SK-N-SH treated with all-trans-retinoic acid at 6 μM for 48 hours (cell line): ENCODE results near the gene TCP11L1.

Experiments
- ATAC-seq: fragments of 200-7000 bp; cut with Tn5 transposase; 3 replicates; pipeline ENCODE4 v1.9.1; 2020; ENCODE audit warnings: mild to moderate bottlenecking, moderate library complexity
- ARNTL ChIP-seq: fragments of 450-650 bp; formaldehyde crosslinking; IDR thresholded peaks from 2 replicates; pipeline ENCODE4 v1.5.0; 2020; ENCODE audit warnings: low read depth, mild to moderate bottlenecking, moderate library complexity, borderline replicate concordance
- BACH2 ChIP-seq: fragments of 250-450 bp; sonication (Bioruptor Pico); IDR thresholded peaks from 2 replicates; pipeline ENCODE4 v1.9.0; 2021; ENCODE audit warnings: mild to moderate bottlenecking, borderline replicate concordance
- CREB5 ChIP-seq: fragments of 250-450 bp; sonication (Bioruptor Pico); IDR thresholded peaks from 2 replicates; pipeline ENCODE4 v1.5.1; 2020; ENCODE audit warnings: low read depth, mild to moderate bottlenecking, moderate library complexity
- CSDC2 ChIP-seq: fragments of 250-450 bp; sonication (Bioruptor Pico); IDR thresholded peaks from 2 replicates; pipeline ENCODE4 v1.5.0; 2020; ENCODE audit warnings: mild to moderate bottlenecking, moderate library complexity
- ESRRG ChIP-seq: fragments of 250-450 bp; sonication (Bioruptor Pico); IDR thresholded peaks from 2 replicates; pipeline ENCODE4 v1.6.1; 2021; ENCODE audit warnings: mild to moderate bottlenecking
- GLIS3 ChIP-seq: fragments of 250-450 bp; sonication (Bioruptor Pico); IDR thresholded peaks from 2 replicates; pipeline ENCODE4 v1.5.0; 2020; ENCODE audit warnings: mild to moderate bottlenecking, moderate library complexity
- ISL1 ChIP-seq: fragments of 250-450 bp; sonication (Bioruptor Pico); IDR thresholded peaks from 2 replicates; pipeline ENCODE4 v2.1.2; 2022; ENCODE audit warnings: mild to moderate bottlenecking, moderate library complexity
- OSR1 ChIP-seq: fragments of 250-450 bp; sonication (Bioruptor Pico); IDR thresholded peaks from 2 replicates; pipeline ENCODE4 v1.8.0; 2022; ENCODE audit warnings: moderate library complexity, mild to moderate bottlenecking, inconsistent platforms
- POU6F1 ChIP-seq: fragments of 250-450 bp; sonication (Bioruptor Pico); IDR thresholded peaks from 2 replicates; pipeline ENCODE4 v1.8.0; 2021; ENCODE audit warnings: low read depth, mild to moderate bottlenecking, moderate library complexity, borderline replicate concordance
- PPARA ChIP-seq: fragments of 250-450 bp; sonication (Bioruptor Pico); IDR thresholded peaks from 2 replicates; pipeline ENCODE4 v1.5.0; 2020; ENCODE audit warnings: mild to moderate bottlenecking, borderline replicate concordance
- SNAI2 ChIP-seq: fragments of 250-450 bp; sonication (Bioruptor Pico); IDR thresholded peaks from 2 replicates; pipeline ENCODE4 v1.5.0; 2020; ENCODE audit warnings: mild to moderate bottlenecking, moderate library complexity
- TCF4 ChIP-seq: fragments of 250-450 bp; sonication (Bioruptor Pico); IDR thresholded peaks from 2 replicates; pipeline ENCODE4 v1.8.0; 2021; ENCODE audit warnings: mild to moderate bottlenecking, moderate library complexity, borderline replicate concordance
- TOX ChIP-seq: fragments of 250-450 bp; sonication (Bioruptor Pico); IDR thresholded peaks from 2 replicates; pipeline ENCODE4 v1.8.0; 2021; ENCODE audit warnings: mild to moderate bottlenecking, moderate library complexity, borderline replicate concordance
- TSHZ2 ChIP-seq: fragments of 250-450 bp; sonication (Bioruptor Pico); IDR thresholded peaks from 2 replicates; pipeline ENCODE4 v1.5.0; 2020; ENCODE audit warnings: mild to moderate bottlenecking, moderate library complexity
- ZC3H10 ChIP-seq: fragments of 250-450 bp; sonication (Bioruptor Pico); IDR thresholded peaks from 2 replicates; pipeline ENCODE4 v1.5.1; 2021; ENCODE audit warnings: mild to moderate bottlenecking, moderate library complexity
- ZFP3 ChIP-seq: fragments of 250-450 bp; sonication (Bioruptor Pico); IDR thresholded peaks from 2 replicates; pipeline ENCODE4 v1.5.0; 2020; ENCODE audit warnings: mild to moderate bottlenecking, moderate library complexity
- ZFP30 ChIP-seq: fragments of 450-650 bp; formaldehyde crosslinking; IDR thresholded peaks from 2 replicates; pipeline ENCODE4 v1.5.0; 2022; ENCODE audit warnings: mild to moderate bottlenecking, moderate library complexity
- ZNF565 ChIP-seq: fragments of 450-650 bp; formaldehyde crosslinking; conservative IDR thresholded peaks from 2 replicates; pipeline ENCODE4 v1.5.0; 2020; ENCODE audit warnings: low read depth, mild to moderate bottlenecking, moderate library complexity
- ZNF70 ChIP-seq: fragments of 450-650 bp; formaldehyde crosslinking; IDR thresholded peaks from 2 replicates; pipeline ENCODE4 v1.5.0; 2020; ENCODE audit warnings: mild to moderate bottlenecking, moderate library complexity
- ZNF8 ChIP-seq: fragments of 450-650 bp; formaldehyde crosslinking; IDR thresholded peaks from 2 replicates; pipeline ENCODE4 v1.5.0; 2020; ENCODE audit warnings: mild to moderate bottlenecking, moderate library complexity
- TF ChIP-seq, protein P1 (sequence below): fragments of 250-450 bp; sonication (Bioruptor Pico); IDR thresholded peaks from 2 replicates; pipeline ENCODE4 v1.8.0; 2020; ENCODE audit warnings: mild to moderate bottlenecking, moderate library complexity, borderline replicate concordance
- TF ChIP-seq, protein P2 (sequence below): fragments of 250-450 bp; sonication (Bioruptor Pico); IDR thresholded peaks from 2 replicates; pipeline ENCODE4 v1.5.1; 2021; ENCODE audit warnings: mild to moderate bottlenecking, moderate library complexity

TCP11L1 gene

GRCh38 chr11:33018840-33019239 is 20.5 kb upstream of the TCP11L1 start (continued):
- TF ChIP-seq CREB5 (no peak), TOX (no peak), CSDC2 (no peak), ARNTL (no peak), TSHZ2 (CRISPR knock-in tag) (no peak), ISL1 (CRISPR knock-in tag) (no peak)
- TF ChIP-seq, all 23 proteins: peak for 0

DNA sequence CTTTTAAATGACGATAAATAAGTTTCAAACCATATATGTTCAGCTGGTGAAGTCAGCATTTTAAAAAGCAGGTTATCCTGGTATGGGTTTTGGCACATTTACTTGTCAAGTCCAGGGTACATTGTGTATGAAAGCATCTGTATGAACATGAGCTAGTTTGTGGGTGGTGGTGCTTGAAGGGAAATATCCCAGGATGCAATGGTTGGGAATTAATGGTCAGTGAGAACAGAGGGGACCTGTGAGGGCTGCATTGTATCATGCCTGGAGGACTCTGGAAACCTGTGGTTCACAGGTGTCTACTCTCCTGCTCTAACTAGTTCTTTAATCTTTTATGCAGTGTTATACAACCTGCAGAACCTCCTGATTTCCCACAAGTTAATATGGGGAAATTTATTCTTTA is 17.9 kb upstream of the TCP11L1 start:
- no peak for TF ChIP-seq OSR1 (CRISPR knock-in tag)
- no peak for TF ChIP-seq ZNF8 (CRISPR knock-in tag)
- no peak for TF ChIP-seq ZC3H10 (CRISPR knock-in tag)
- no peak for TF ChIP-seq PPARA
- TF ChIP-seq SNAI2, result no peak
- TF ChIP-seq, protein P1, sequence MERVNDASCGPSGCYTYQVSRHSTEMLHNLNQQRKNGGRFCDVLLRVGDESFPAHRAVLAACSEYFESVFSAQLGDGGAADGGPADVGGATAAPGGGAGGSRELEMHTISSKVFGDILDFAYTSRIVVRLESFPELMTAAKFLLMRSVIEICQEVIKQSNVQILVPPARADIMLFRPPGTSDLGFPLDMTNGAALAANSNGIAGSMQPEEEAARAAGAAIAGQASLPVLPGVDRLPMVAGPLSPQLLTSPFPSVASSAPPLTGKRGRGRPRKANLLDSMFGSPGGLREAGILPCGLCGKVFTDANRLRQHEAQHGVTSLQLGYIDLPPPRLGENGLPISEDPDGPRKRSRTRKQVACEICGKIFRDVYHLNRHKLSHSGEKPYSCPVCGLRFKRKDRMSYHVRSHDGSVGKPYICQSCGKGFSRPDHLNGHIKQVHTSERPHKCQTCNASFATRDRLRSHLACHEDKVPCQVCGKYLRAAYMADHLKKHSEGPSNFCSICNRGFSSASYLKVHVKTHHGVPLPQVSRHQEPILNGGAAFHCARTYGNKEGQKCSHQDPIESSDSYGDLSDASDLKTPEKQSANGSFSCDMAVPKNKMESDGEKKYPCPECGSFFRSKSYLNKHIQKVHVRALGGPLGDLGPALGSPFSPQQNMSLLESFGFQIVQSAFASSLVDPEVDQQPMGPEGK (CRISPR knock-in tag), result no peak
- TF ChIP-seq ESRRG (CRISPR knock-in tag), result no peak
- TF ChIP-seq ZNF70, result no peak
- TF ChIP-seq ARNTL, result no peak
- TF ChIP-seq, protein P2, sequence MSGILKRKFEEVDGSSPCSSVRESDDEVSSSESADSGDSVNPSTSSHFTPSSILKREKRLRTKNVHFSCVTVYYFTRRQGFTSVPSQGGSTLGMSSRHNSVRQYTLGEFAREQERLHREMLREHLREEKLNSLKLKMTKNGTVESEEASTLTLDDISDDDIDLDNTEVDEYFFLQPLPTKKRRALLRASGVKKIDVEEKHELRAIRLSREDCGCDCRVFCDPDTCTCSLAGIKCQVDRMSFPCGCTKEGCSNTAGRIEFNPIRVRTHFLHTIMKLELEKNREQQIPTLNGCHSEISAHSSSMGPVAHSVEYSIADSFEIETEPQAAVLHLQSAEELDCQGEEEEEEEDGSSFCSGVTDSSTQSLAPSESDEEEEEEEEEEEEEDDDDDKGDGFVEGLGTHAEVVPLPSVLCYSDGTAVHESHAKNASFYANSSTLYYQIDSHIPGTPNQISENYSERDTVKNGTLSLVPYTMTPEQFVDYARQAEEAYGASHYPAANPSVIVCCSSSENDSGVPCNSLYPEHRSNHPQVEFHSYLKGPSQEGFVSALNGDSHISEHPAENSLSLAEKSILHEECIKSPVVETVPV, result no peak
- no peak for TF ChIP-seq TOX
- TF ChIP-seq ZFP30 (CRISPR knock-in tag), result no peak
- no peak for TF ChIP-seq TCF4 (CRISPR knock-in tag)
- no peak for TF ChIP-seq ISL1 (CRISPR knock-in tag)
- no peak for TF ChIP-seq ZNF565 (CRISPR knock-in tag)
- TF ChIP-seq ZFP3 (CRISPR knock-in tag), result no peak
- peak; percentile 14 for ATAC-seq

DNA sequence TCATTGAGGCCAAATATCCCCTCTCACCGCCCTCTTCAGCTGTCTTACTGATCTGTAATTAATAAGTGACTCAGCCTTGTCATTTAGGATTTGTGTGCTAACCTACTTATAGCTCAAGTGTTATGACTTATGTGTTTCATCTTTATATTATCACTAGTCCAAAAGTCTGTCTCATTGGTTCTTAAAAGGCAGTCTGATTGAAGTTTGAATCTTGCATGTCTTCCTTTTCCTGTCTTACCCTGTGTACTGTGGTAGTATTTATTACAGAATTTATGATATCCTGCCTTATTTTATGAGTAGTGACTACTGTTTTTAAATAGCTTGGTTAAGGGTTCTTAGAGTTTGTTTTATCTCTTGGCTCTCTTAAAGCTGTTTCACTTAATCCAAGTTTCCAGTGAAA is 17.4 kb upstream of the TCP11L1 start:
- ATAC-seq, result peak; percentile 44
- TF ChIP-seq, protein P2, result no peak
- no peak for TF ChIP-seq ZC3H10 (CRISPR knock-in tag)
- TF ChIP-seq ZNF70, result no peak
- TF ChIP-seq ARNTL, result no peak

DNA sequence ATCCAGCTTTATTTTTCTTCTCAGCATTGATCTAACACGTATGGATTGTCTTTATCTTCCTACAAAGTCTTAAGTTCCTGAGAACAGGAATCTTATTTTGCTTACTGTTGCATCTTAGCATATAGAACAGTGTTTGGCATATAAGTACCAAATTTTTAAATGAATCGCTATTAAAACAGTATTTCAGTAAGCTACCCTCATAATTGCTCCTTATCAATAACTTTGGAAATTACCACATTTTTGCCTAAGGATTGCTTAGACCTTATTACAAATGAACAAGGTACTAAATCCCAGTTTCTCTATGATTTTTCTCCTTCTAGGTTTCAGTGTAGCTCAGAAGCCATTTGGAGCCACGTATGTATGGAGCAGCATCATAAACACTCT is 14.0 kb upstream of the TCP11L1 start:
- no peak for ATAC-seq
- TF ChIP-seq POU6F1, result no peak
- TF ChIP-seq ARNTL, result no peak
- TF ChIP-seq GLIS3 (CRISPR knock-in tag), result no peak
- TF ChIP-seq TSHZ2 (CRISPR knock-in tag), result no peak
- TF ChIP-seq ESRRG (CRISPR knock-in tag), result no peak
- TF ChIP-seq BACH2 (CRISPR knock-in tag), result no peak
- no peak for TF ChIP-seq CREB5
- TF ChIP-seq ZNF8 (CRISPR knock-in tag), result no peak
